NT2/D1 (cell line): Measurements from ENCODE around the gene KCNQ1.

Source experiments
- DNase-seq: peaks from one replicate; pipeline ENCODE4 v3.0.0-alpha.2; 2011; ENCODE audit warnings: low read depth, low spot score
- H3K27me3 ChIP-seq: 2 replicates; pipeline ENCODE4 v1.6.0; 2011; ENCODE audit warnings: mild to moderate bottlenecking; ENCODE audit not compliant: insufficient read length, insufficient read depth
- H3K36me3 ChIP-seq: 2 replicates; pipeline ENCODE4 v1.6.1; 2011; ENCODE audit warnings: mild to moderate bottlenecking, low read length, mixed read lengths; ENCODE audit not compliant: insufficient read depth, insufficient read length
- H3K4me1 ChIP-seq: 2 replicates; pipeline ENCODE4 v1.5.1; 2011; ENCODE audit not compliant: insufficient read depth, insufficient read length
- H3K4me3 ChIP-seq: 2 replicates; pipeline ENCODE4 v1.5.1; 2011; ENCODE audit warnings: low read depth; ENCODE audit not compliant: insufficient read length
- H3K9ac ChIP-seq: 2 replicates; pipeline ENCODE4 v1.6.0; 2011; ENCODE audit warnings: low read depth; ENCODE audit not compliant: insufficient read length
- H3K9me3 ChIP-seq: 2 replicates; pipeline ENCODE4 v1.5.1; 2011; ENCODE audit warnings: mild to moderate bottlenecking, low read length; ENCODE audit not compliant: insufficient read depth
- SUZ12 ChIP-seq: IDR thresholded peaks from 2 replicates; pipeline ENCODE4 v1.6.1; 2011; ENCODE audit not compliant: insufficient read length, insufficient read depth; ENCODE audit errors: extremely low read depth
- YY1 ChIP-seq: IDR thresholded peaks from 2 replicates; pipeline ENCODE4 v1.6.1; 2011; ENCODE audit not compliant: insufficient read length, insufficient read depth
- ZNF274 ChIP-seq: IDR thresholded peaks from 2 replicates; pipeline ENCODE4 v1.6.1; 2011; ENCODE audit warnings: mild to moderate bottlenecking, low read depth, low read length

KCNQ1 gene

DNA sequence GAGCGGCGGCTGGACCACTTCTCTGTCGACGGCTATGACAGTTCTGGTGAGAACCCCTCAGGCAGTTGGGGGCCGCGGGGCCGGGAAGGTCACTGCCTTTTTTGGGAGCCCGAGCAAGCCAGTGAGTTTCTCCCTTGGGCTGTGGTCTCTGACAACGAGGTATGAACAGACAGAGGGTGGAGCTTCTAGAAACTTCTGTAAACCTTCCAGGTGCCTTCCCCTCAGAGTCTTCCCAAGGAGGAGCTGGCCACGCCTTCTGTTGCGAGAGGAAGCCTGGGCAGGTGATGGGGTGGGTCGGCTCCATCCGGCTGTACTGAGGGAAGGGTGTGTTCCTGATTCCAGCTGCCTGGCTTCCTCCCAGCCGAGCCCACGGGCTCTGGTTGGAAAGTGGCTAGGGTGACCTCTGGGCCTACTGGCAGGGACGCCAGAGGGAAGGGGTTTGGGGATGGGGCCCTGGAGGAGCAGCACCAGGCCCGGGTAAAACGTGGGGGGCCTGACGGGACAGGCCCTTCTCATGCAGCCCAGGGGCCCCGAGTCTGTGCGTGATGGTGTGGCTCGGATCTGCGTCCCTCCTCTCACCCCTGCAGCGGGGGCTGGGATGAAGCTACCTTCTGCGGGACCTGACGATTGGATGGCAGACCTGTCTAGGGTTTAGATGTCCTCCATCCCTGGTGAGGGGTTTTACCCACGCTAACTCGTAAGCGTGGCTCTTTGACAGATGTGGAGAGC is 144.2 kb downstream of the KCNQ1 start:
- Histone ChIP-seq H3K4me1 (no peaks in the 10 kb centered on the region), H3K9me3 (0 out of 2 replicates have a peak, but pooled peaks cover 6% of the 10 kb centered on the region), H3K9ac (no peak overlapping the region), H3K4me3 (no peak overlapping the region), H3K36me3 (no peaks in the 10 kb centered on the region), H3K27me3 (peaks cover 100% of the 10 kb centered on the region)
- DNase-seq = no peak
- TF ChIP-seq SUZ12 (no peak), ZNF274 (no peak), YY1 (no peak)

DNA sequence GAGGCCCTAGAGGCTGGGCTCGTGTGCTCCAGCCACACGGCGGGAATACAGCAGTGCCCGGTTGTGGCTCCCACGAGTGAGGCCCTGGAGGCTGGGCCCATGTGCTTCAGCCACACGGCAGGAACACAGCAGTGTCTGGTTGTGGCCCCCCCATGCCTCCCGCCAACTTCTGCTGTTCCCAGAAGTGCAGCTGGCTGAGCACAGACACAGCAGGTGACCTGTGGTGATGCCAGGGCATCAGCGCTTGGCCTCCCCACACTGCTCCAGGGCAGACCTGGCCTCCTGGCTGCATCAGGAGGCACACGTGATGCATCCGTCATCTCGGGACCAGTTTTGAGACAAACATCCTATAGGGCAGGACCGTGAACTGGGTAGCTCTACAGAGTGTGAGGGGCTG is 144.7 kb downstream of the KCNQ1 start:
- Histone ChIP-seq H3K36me3 (no peaks in the 10 kb centered on the region), H3K4me3 (no peak overlapping the region), H3K9ac (no peak overlapping the region), H3K4me1 (no peaks in the 10 kb centered on the region), H3K9me3 (peaks cover 11% of the 10 kb centered on the region; the same call in 1 of the 2 replicates), H3K27me3 (peaks cover 100% of the 10 kb centered on the region)
- no peak for TF ChIP-seq ZNF274
- TF ChIP-seq YY1 = no peak
- TF ChIP-seq SUZ12 = no peak
- DNase-seq = no peak

DNA sequence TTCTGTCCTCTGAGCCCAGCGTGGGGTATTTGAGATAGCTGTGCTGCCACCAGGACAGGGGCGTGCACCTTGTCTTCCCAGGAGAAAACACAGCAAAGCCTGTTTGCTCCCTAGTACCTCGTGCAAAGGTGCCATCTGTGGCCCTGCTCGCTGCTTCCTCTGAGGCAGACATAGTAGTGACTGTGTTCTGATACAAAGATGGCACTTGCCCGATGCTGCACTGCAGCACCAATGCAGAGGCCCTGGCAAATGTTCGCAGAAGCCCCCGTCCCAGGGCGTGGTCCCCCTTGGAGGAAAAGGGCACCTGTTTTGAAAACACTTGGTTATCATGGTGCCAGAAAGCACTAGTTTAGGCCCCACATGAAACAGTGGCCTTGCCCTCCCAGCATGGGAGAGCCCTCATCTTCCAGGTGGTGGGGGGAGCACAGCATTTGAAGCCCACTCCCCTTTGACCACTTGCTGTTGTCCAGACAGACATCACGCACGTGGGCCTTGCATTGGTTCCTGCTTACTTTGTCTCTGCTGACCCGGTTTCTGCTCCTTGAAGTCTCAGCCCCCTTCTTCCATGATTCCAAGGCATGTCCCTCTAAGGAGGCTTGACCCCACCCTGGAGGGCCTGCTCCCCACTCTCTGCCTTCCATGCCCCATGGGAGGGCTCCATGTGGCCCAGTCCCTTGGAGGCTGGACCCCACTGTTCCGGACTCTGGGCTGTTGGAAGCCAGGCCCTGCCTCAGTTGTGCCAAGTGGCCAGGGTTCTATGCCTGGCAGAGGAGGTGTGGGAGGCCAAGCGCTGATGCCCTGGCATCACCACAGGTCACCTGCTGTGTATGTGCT is 145.5 kb downstream of the KCNQ1 start:
- H3K4me3 ChIP-seq = no peak overlapping the region
- DNase-seq = no peak
- TF ChIP-seq SUZ12 (no peak), ZNF274 (no peak), YY1 (no peak)
- no peaks in the 10 kb centered on the region for H3K36me3 ChIP-seq
- H3K9ac ChIP-seq = no peak overlapping the region
- peaks cover 100% of the 10 kb centered on the region for H3K27me3 ChIP-seq
- no peaks in the 10 kb centered on the region for H3K4me1 ChIP-seq
- H3K9me3 ChIP-seq = peaks cover 16% of the 10 kb centered on the region; the same call in 1 of the 2 replicates

DNA sequence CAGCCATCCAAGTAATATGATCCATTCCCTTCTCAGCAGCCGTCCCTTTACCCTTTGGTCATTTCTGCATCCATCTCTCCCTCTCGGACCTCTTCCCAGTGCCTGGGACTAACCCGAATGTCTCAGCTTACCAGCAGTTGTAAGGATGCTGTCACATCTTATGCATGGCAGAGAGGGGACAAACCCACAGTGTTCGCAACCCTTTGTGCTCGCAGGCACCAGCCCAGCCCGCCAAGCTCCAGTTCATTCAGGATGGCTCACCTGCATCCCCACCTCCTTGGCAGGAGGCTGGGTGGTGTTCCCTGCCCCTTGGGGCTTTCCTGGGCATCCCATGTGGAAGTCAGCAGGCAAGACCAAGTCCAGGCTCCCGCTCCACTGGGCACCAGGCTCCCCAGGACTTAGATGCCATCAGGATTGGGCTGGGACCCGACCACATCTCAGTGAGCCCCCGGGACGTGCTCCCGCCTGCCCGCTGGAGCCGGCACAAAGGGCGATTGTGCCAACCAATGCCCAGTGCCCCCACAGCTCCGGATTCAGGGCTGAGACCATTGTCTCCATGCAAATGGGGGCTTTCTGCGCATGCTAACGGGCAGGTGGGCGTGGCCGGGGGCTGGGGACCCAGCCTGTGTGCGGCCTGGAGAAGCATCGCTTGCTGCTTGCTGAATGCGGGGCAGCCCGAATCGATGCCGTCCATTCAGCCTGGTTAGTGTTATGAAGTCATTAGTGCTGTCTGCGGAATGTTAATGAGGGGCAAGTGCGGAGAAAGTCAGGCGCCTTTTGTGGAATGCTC is 146.4 kb downstream of the KCNQ1 start:
- H3K9me3 ChIP-seq = peaks cover 16% of the 10 kb centered on the region; the same call in 1 of the 2 replicates
- TF ChIP-seq ZNF274 = no peak
- TF ChIP-seq SUZ12 = no peak
- no peak for TF ChIP-seq YY1
- no peak overlapping the region for H3K4me3 ChIP-seq
- no peaks in the 10 kb centered on the region for H3K4me1 ChIP-seq
- no peak for DNase-seq
- no peak overlapping the region for H3K9ac ChIP-seq
- peaks cover 100% of the 10 kb centered on the region for H3K27me3 ChIP-seq
- H3K36me3 ChIP-seq = no peaks in the 10 kb centered on the region

DNA sequence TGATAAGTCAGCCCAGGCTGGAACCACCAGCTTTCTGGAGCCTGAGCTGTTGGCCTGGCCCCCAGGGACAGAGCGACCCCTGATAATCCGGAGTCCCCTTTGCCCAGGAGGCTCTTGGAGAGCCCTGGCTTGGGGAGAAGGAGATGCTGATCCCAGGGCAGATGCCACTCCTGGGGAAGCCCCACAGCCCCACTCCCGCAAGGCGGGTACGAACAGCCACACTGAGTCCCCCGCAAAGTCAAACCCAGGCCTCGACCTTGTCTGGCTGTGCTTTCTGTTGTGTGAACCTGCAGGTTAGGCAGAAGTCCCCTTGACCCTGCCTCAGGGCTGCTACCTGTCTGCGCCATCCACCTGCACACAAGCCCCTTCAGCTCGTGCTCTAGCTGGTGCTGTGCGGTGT is 147.0 kb downstream of the KCNQ1 start:
- Histone ChIP-seq H3K9me3 (peaks cover 16% of the 10 kb centered on the region), H3K4me3 (no peak overlapping the region), H3K4me1 (no peaks in the 10 kb centered on the region), H3K36me3 (no peaks in the 10 kb centered on the region), H3K27me3 (peaks cover 99% of the 10 kb centered on the region), H3K9ac (no peak overlapping the region)
- TF ChIP-seq YY1 (no peak), ZNF274 (no peak), SUZ12 (no peak)
- no peak for DNase-seq

DNA sequence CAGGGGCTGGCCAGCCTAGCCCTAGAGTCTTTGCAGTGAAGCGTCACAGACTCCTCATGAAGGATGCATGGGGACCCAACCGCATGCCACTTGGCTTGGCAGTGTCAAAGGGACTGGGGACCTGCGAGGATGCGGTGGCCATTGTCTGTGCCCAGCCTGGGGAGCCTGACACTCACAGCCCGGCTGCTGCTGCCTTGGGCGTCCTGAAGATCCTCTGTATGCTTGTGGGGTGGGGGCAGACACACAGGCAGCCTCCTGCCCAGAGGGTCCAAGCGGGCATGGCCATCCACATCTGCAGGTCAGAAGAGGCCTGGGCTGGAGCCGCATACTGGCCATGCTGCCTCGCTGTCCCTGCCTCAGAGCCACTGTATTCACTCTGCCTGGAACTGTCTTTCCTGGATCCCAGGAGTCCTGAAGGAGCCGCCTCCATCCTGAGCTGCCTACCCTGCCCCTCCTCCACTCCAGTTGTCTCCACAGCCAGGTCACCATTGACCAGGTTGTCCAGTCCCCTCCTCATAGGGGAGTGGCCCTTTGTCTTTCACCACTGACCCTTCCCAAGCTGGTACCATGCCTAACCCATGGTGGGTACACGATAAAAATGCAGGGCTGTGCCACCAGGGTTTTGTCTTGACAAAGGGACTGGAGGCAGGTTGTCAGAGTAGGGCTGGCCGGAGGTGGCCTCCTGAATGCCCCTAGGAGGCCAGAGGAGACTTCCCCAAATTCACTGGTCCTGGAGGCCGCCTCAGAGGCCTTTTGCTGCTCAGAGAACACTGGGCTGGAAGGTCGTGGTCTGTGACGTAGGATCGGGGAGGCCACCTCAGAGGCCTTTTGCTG is 148.0 kb downstream of the KCNQ1 start:
- no peak for DNase-seq
- TF ChIP-seq ZNF274 (no peak), SUZ12 (no peak), YY1 (no peak)
- peaks cover 99% of the 10 kb centered on the region for H3K27me3 ChIP-seq

More for the DNA sequence above, 148.0 kb downstream of the KCNQ1 start:
- Histone ChIP-seq H3K9ac (no peak overlapping the region), H3K4me1 (no peaks in the 10 kb centered on the region), H3K9me3 (peaks cover 26% of the 10 kb centered on the region), H3K4me3 (no peak overlapping the region), H3K36me3 (no peaks in the 10 kb centered on the region)
